OCI-LY3 (cell line): ENCODE data around the gene STAU1.
"Not testable (repeated sequence)": the region's sequence is repeated elsewhere in the genome, so short reads cannot be mapped to it uniquely, and the experiment has no call there.

Experiments
- H2AFZ ChIP-seq: fragments of 200-600, 300-600 bp; shearing (Covaris generic); 2 replicates; pipeline ENCODE4 v1.6.0; 2014; ENCODE audit warnings: antibody characterized with exemption, low read depth, low read length
- H3K27ac ChIP-seq: fragments of 200-600, 300-600 bp; sonication (generic); 2 replicates; pipeline ENCODE4 v1.5.1; 2014; ENCODE audit warnings: mild to moderate bottlenecking, low read length, moderate library complexity, mixed read lengths
- H3K27me3 ChIP-seq: fragments of 200-600, 300-600 bp; sonication (generic); 2 replicates; pipeline ENCODE4 v1.6.1; 2014; ENCODE audit warnings: low read depth, low read length, mixed read lengths
- H3K36me3 ChIP-seq: fragments of 200-600, 300-600 bp; sonication (generic); replicated peaks from 2 replicates; pipeline ENCODE3; 2014; ENCODE audit warnings: low read depth, low read length, mixed read lengths
- H3K4me1 ChIP-seq: fragments of 300-600, 200-600 bp; sonication (generic); 2 replicates; pipeline ENCODE4 v1.6.1; 2014; ENCODE audit warnings: low read length, mixed read lengths
- H3K4me2 ChIP-seq: fragments of 200-600, 300-600 bp; sonication (generic); 2 replicates; pipeline ENCODE4 v1.6.1; 2014; ENCODE audit warnings: low read length, mixed read lengths
- H3K4me3 ChIP-seq: fragments of 300-600, 200-600 bp; sonication (generic); 2 replicates; pipeline ENCODE4 v1.5.1; 2014; ENCODE audit warnings: antibody characterized with exemption, mild to moderate bottlenecking, low read length, moderate library complexity
- H3K79me2 ChIP-seq: fragments of 300-600, 200-600 bp; shearing (Covaris generic); 2 replicates; pipeline ENCODE4 v1.6.1; 2014; ENCODE audit warnings: mild to moderate bottlenecking, low read length, mixed read lengths
- H3K9ac ChIP-seq: fragments of 300-600, 200-600 bp; shearing (Covaris generic); 2 replicates; pipeline ENCODE4 v1.6.0; 2014; ENCODE audit warnings: mild to moderate bottlenecking, low read length, moderate library complexity
- H3K9me3 ChIP-seq: fragments of 200-600, 300-600 bp; shearing (Covaris generic); 2 replicates; pipeline ENCODE4 v1.6.1; 2014; ENCODE audit warnings: low read length, mixed read lengths; ENCODE audit not compliant: insufficient read depth
- H4K20me1 ChIP-seq: fragments of 200-600, 300-600 bp; sonication (generic); 2 replicates; pipeline ENCODE4 v1.6.1; 2016; ENCODE audit warnings: low read length, mixed read lengths; ENCODE audit not compliant: insufficient read depth
- CTCF ChIP-seq: fragments of 200-600, 300-600 bp; sonication (generic); IDR thresholded peaks from 2 replicates; pipeline ENCODE4 v1.5.1; 2014; ENCODE audit warnings: antibody characterized with exemption, low read length, low read depth
- EZH2phosphoT487 ChIP-seq: fragments of 200-600 bp; shearing (Covaris generic); IDR thresholded peaks from 2 replicates; pipeline ENCODE4 v1.6.1; 2018; ENCODE audit warnings: antibody characterized with exemption, mixed run types, low read depth

Gene STAU1

GRCh38 chr20:49138431-49138830 lies 49.7 kb downstream of the STAU1 start:
- H3K9ac ChIP-seq, result no peak overlapping the region
- H3K4me2 ChIP-seq, result no peak overlapping the region
- H3K4me3 ChIP-seq, result no peak overlapping the region
- H3K27me3 ChIP-seq, result no peaks in the 10 kb centered on the region
- peaks cover 25% of the 10 kb centered on the region for H3K36me3 ChIP-seq
- H2AFZ ChIP-seq, result no peak overlapping the region
- no peak for TF ChIP-seq EZH2phosphoT487
- TF ChIP-seq CTCF, result no peak
- no peaks in the 10 kb centered on the region for H3K9me3 ChIP-seq
- no peak overlapping the region for H3K27ac ChIP-seq
- H4K20me1 ChIP-seq, result 0 out of 2 replicates have a peak, but pooled peaks cover 2% of the 10 kb centered on the region
- no peaks in the 10 kb centered on the region for H3K4me1 ChIP-seq
- H3K79me2 ChIP-seq, result peaks cover 28% of the 10 kb centered on the region

GRCh38 chr20:49136817-49137571 lies 51.1 kb downstream of the STAU1 start:
- Histone ChIP-seq H3K79me2 (peaks cover 24% of the 10 kb centered on the region), H2AFZ (no peak overlapping the region), H3K9me3 (no peaks in the 10 kb centered on the region), H3K4me3 (no peak overlapping the region), H3K27ac (no peak overlapping the region), H3K4me1 (no peaks in the 10 kb centered on the region), H3K9ac (no peak overlapping the region), H3K36me3 (peaks cover 24% of the 10 kb centered on the region), H3K27me3 (no peaks in the 10 kb centered on the region), H4K20me1 (0 out of 2 replicates have a peak, but pooled peaks cover 2% of the 10 kb centered on the region), H3K4me2 (no peak overlapping the region)
- TF ChIP-seq EZH2phosphoT487 (no peak), CTCF (no peak)

DNA sequence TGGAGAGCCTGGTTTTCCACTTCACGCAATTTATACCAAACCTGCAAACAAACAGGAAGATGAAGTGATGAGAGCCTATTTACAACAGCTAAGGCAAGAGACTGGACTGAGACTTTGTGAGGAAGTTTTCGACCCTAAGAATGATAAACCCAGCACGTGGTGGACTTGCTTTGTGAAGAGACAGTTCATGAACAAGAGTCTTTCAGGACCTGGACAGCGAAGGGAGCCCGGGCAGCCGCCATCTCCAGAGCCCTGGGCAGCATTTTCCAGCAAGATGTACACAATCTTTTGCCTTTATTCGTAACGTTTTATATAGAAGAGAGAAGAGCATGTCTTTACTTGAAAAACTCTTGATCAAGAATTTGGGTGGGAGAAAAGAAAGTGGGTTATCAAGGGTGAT lies 53.3 kb downstream of the STAU1 start:
- not testable (repeated sequence) for H3K9ac ChIP-seq, H3K4me2 ChIP-seq, H3K27me3 ChIP-seq, H3K4me1 ChIP-seq, H2AFZ ChIP-seq, H3K4me3 ChIP-seq, H4K20me1 ChIP-seq, H3K9me3 ChIP-seq, H3K27ac ChIP-seq
- Histone ChIP-seq H3K79me2 (peaks cover 21% of the 10 kb centered on the region), H3K36me3 (peaks cover 26% of the 10 kb centered on the region)

- Histone ChIP-seq H3K4me3 (no peak overlapping the region), H3K9ac (no peak overlapping the region)
Observed at GRCh38 chr20:49133571-49133970, 54.6 kb downstream of the STAU1 start.

More at GRCh38 chr20:49133571-49133970, 54.6 kb downstream of the STAU1 start:
- Histone ChIP-seq H4K20me1 (0 out of 2 replicates have a peak, but pooled peaks cover 2% of the 10 kb centered on the region), H3K79me2 (peaks cover 15% of the 10 kb centered on the region), H3K27ac (no peak overlapping the region), H3K36me3 (peaks cover 24% of the 10 kb centered on the region), H3K27me3 (no peaks in the 10 kb centered on the region), H3K9me3 (no peaks in the 10 kb centered on the region), H3K4me1 (no peaks in the 10 kb centered on the region), H2AFZ (no peak overlapping the region), H3K4me2 (no peak overlapping the region)
- TF ChIP-seq EZH2phosphoT487 (no peak), CTCF (no peak)
